Mesenchymal stem cell (in vitro differentiated cells and primary cell): ENCODE results near the gene TIMM22.

Experiments used
- DNase-seq: peaks from one replicate; pipeline ENCODE4 v3.0.0-alpha.2; 2013
- H2AFZ ChIP-seq: one replicate; pipeline ENCODE4 v1.6.1; 2013; ENCODE audit warnings: low read depth, mild to moderate bottlenecking, control low read depth, inconsistent platforms, low read length, moderate library complexity
- H2AK5ac ChIP-seq: 2 replicates; pipeline ENCODE4 v1.6.1; 2013; ENCODE audit warnings: low read length, moderate library complexity, mild to moderate bottlenecking, inconsistent platforms; ENCODE audit not compliant: severe bottlenecking
- H2BK120ac ChIP-seq: one replicate; pipeline ENCODE4 v1.6.1; 2013; ENCODE audit warnings: low read depth, mild to moderate bottlenecking, inconsistent platforms, low read length, moderate library complexity
- H2BK12ac ChIP-seq, 2 experiments: one replicate each; pipeline ENCODE4 v1.6.1; 2013; ENCODE audit warnings: inconsistent platforms in 2 of 2, low read length in 2 of 2, mild to moderate bottlenecking in 2 of 2, moderate library complexity in 2 of 2, control low read depth in 1 of 2
- H2BK15ac ChIP-seq: one replicate; pipeline ENCODE4 v1.6.1; 2013; ENCODE audit warnings: mild to moderate bottlenecking, low read depth, inconsistent platforms; ENCODE audit not compliant: poor library complexity, severe bottlenecking
- H2BK5ac ChIP-seq: 2 replicates; pipeline ENCODE4 v1.6.1; 2013; ENCODE audit warnings: low read depth, mild to moderate bottlenecking, low read length, control low read depth, inconsistent platforms; ENCODE audit not compliant: poor library complexity, severe bottlenecking
- H3K14ac ChIP-seq, 2 experiments: one replicate each; pipeline ENCODE4 v1.6.1; 2013; ENCODE audit warnings: inconsistent platforms in 2 of 2, low read length in 2 of 2, control low read depth in 1 of 2, mild to moderate bottlenecking in 1 of 2, moderate library complexity in 1 of 2
- H3K18ac ChIP-seq, 2 experiments: one replicate each; pipeline ENCODE4 v1.6.1; 2013; ENCODE audit warnings: inconsistent platforms in 2 of 2, low read length in 2 of 2, control low read depth in 1 of 2, low read depth in 1 of 2, mild to moderate bottlenecking in 1 of 2
- H3K23ac ChIP-seq, 2 experiments: one replicate each; pipeline ENCODE4 v1.6.1; 2013; ENCODE audit warnings: inconsistent platforms in 2 of 2, low read length in 2 of 2, mild to moderate bottlenecking in 2 of 2, moderate library complexity in 2 of 2, control low read depth in 1 of 2
- H3K27ac ChIP-seq: 2 replicates; pipeline ENCODE4 v1.5.1; 2013; ENCODE audit warnings: mild to moderate bottlenecking, moderate library complexity, low read length, control low read depth, inconsistent platforms; ENCODE audit not compliant: poor library complexity, severe bottlenecking
- H3K27me3 ChIP-seq, 2 experiments: 2 replicates each; pipeline versions ENCODE4 v1.6.1 to v1.7.0; 2013; ENCODE audit warnings: low read length in 2 of 2, mild to moderate bottlenecking in 2 of 2, moderate library complexity in 2 of 2, control low read depth in 1 of 2, inconsistent platforms in 1 of 2; ENCODE audit not compliant: control insufficient read depth in 1 of 2, insufficient read depth in 1 of 2
- H3K36me3 ChIP-seq, 2 experiments: 2 replicates each; pipeline versions ENCODE4 v1.6.1 to v1.7.0; 2013; ENCODE audit warnings: low read length in 2 of 2, control low read depth in 1 of 2, inconsistent platforms in 1 of 2, low read depth in 1 of 2, mild to moderate bottlenecking in 1 of 2; ENCODE audit not compliant: insufficient read depth in 2 of 2, control insufficient read depth in 1 of 2
- H3K4ac ChIP-seq, 2 experiments: one replicate each; pipeline ENCODE4 v1.6.1; 2013; ENCODE audit warnings: inconsistent platforms in 2 of 2, low read length in 2 of 2, mild to moderate bottlenecking in 2 of 2, moderate library complexity in 2 of 2, control low read depth in 1 of 2, low read depth in 1 of 2
- H3K4me1 ChIP-seq: 2 replicates; pipeline ENCODE4 v1.6.1; 2013; ENCODE audit warnings: low read depth, low read length, control low read depth; ENCODE audit not compliant: control insufficient read depth, insufficient read depth
- H3K4me2 ChIP-seq: 2 replicates; pipeline ENCODE4 v1.6.1; 2013; ENCODE audit warnings: low read length, mild to moderate bottlenecking, inconsistent platforms; ENCODE audit not compliant: poor library complexity, severe bottlenecking
- H3K4me3 ChIP-seq, 2 experiments: 2 replicates each; pipeline versions ENCODE4 v1.5.1 to v1.7.0; 2013; ENCODE audit warnings: low read length in 2 of 2, mild to moderate bottlenecking in 2 of 2, control low read depth in 1 of 2, low read depth in 1 of 2; ENCODE audit not compliant: insufficient read depth in 1 of 2
- H3K79me1 ChIP-seq: replicated peaks from 2 replicates; pipeline ENCODE4 v1.6.1; 2013; ENCODE audit warnings: mild to moderate bottlenecking, control low read depth, low read length, inconsistent platforms; ENCODE audit not compliant: poor library complexity, severe bottlenecking
- H3K9ac ChIP-seq: 2 replicates; pipeline ENCODE4 v1.7.0; 2013; ENCODE audit warnings: mild to moderate bottlenecking, low read length, moderate library complexity
- H3K9me3 ChIP-seq: 2 replicates; pipeline ENCODE4 v1.7.0; 2013; ENCODE audit warnings: mild to moderate bottlenecking, low read length; ENCODE audit not compliant: control insufficient read depth
- H4K8ac ChIP-seq: one replicate; pipeline ENCODE4 v1.6.1; 2013; ENCODE audit warnings: inconsistent platforms, mild to moderate bottlenecking, low read length, moderate library complexity
- H4K91ac ChIP-seq: one replicate; pipeline ENCODE4 v1.6.1; 2013; ENCODE audit warnings: mild to moderate bottlenecking, low read length, inconsistent platforms
- WGBS: methylation state at CpG from one replicate; pipeline ENCODE4 v1.1.7; 2013; ENCODE audit warnings: mixed read lengths; 5-methylcytosine and 5-hydroxymethylcytosine counted together

TIMM22 gene

GRCh38 chr17:1030684-1031532, 34.0 kb downstream of the TIMM22 start:
- Histone ChIP-seq H4K8ac (peak overlapping the region; percentile 45), H2BK12ac (peak overlapping the region; percentile 32 to 37), H2BK15ac (no peak overlapping the region), H2BK5ac (no peak overlapping the region), H3K4me3 (peak overlapping the region in 1 of 2 experiments; percentile 56), H3K4me1 (peaks cover 52% of the 10 kb centered on the region), H3K4me2 (no peak overlapping the region), H3K18ac (no peak overlapping the region), H3K36me3 (peaks cover 37 to 71% of the 10 kb centered on the region in 2 experiments), H3K14ac (no peak overlapping the region), H3K9ac (peak overlapping the region; percentile 18), H3K23ac (no peak overlapping the region), H2AK5ac (no peak overlapping the region), H3K27me3 (no peaks in the 10 kb centered on the region), H3K9me3 (no peaks in the 10 kb centered on the region), H3K27ac (no peak overlapping the region), H2AFZ (no peak overlapping the region), H3K79me1 (peaks cover 33% of the 10 kb centered on the region), H3K4ac (peak overlapping the region in 1 of 2 experiments; percentile 25), H4K91ac (no peak overlapping the region), H2BK120ac (no peak overlapping the region)
- WGBS: 70% methylated on average over 36 of the region's 45 CpGs
- DNase-seq: no peak

- Histone ChIP-seq H2AFZ (no peak overlapping the region), H3K79me1 (peaks cover 27% of the 10 kb centered on the region), H3K27ac (no peak overlapping the region), H3K9ac (no peak overlapping the region), H3K4ac (peak overlapping the region; percentile 37 to 76), H2BK120ac (no peak overlapping the region), H2AK5ac (no peak overlapping the region), H2BK15ac (no peak overlapping the region), H3K27me3 (no peaks in the 10 kb centered on the region), H4K8ac (no peak overlapping the region), H3K9me3 (no peaks in the 10 kb centered on the region), H3K4me1 (peaks cover 57% of the 10 kb centered on the region), H3K4me2 (peak overlapping the region; percentile 67), H3K23ac (no peak overlapping the region), H3K36me3 (peaks cover 34 to 69% of the 10 kb centered on the region in 2 experiments), H3K4me3 (peak overlapping the region in 1 of 2 experiments; percentile 31), H2BK5ac (no peak overlapping the region), H3K14ac (no peak overlapping the region), H3K18ac (peak overlapping the region; percentile 54 to 90), H2BK12ac (no peak overlapping the region), H4K91ac (no peak overlapping the region)
- 7% methylated on average over 13 of the region's 35 CpGs for WGBS
- peak; percentile 58 for DNase-seq
Observed at GRCh38 chr17:1031711-1032110, 34.8 kb downstream of the TIMM22 start.

- Histone ChIP-seq H2AK5ac (no peak overlapping the region), H3K27ac (no peak overlapping the region), H3K79me1 (peaks cover 26% of the 10 kb centered on the region), H3K27me3 (no peaks in the 10 kb centered on the region), H2BK12ac (peak overlapping the region in 1 of 2 experiments; percentile 38), H3K14ac (no peak overlapping the region), H2BK15ac (no peak overlapping the region), H3K4me3 (no peak overlapping the region), H3K4me2 (no peak overlapping the region), H3K23ac (no peak overlapping the region), H3K9me3 (no peaks in the 10 kb centered on the region), H3K4ac (no peak overlapping the region), H2AFZ (no peak overlapping the region), H3K9ac (no peak overlapping the region), H4K8ac (no peak overlapping the region), H2BK5ac (no peak overlapping the region), H3K4me1 (peaks cover 57% of the 10 kb centered on the region), H3K18ac (no peak overlapping the region), H3K36me3 (peaks cover 35 to 68% of the 10 kb centered on the region in 2 experiments), H2BK120ac (no peak overlapping the region), H4K91ac (no peak overlapping the region)
- DNase-seq: no peak
- 74% methylated on average over 27 of the region's 27 CpGs for WGBS
Observed at GRCh38 chr17:1032391-1032790, 35.5 kb downstream of the TIMM22 start.

GRCh38 chr17:1033503-1033902, 36.6 kb downstream of the TIMM22 start:
- Histone ChIP-seq H4K8ac (no peak overlapping the region), H3K9me3 (no peaks in the 10 kb centered on the region), H3K4ac (no peak overlapping the region), H3K27me3 (no peaks in the 10 kb centered on the region), H4K91ac (peak overlapping the region; percentile 59), H3K18ac (no peak overlapping the region), H3K4me1 (peaks cover 55% of the 10 kb centered on the region), H3K14ac (no peak overlapping the region), H2BK12ac (peak overlapping the region in 1 of 2 experiments; percentile 35), H2AFZ (no peak overlapping the region), H2AK5ac (no peak overlapping the region), H3K9ac (no peak overlapping the region), H3K36me3 (peaks cover 34 to 73% of the 10 kb centered on the region in 2 experiments), H2BK15ac (no peak overlapping the region), H2BK120ac (no peak overlapping the region), H3K4me3 (no peak overlapping the region), H3K79me1 (peaks cover 28% of the 10 kb centered on the region), H2BK5ac (no peak overlapping the region), H3K23ac (no peak overlapping the region), H3K4me2 (no peak overlapping the region), H3K27ac (no peak overlapping the region)
- DNase-seq: no peak
- WGBS: 92% methylated on average over 11 of the region's 11 CpGs
